Stimulated activated CD8-positive, alpha-beta memory T cell treated with anti-CD3 and anti-CD28 coated beads, Interleukin-7, amount 100 ng/mL, for 1 hour (primary cell): ENCODE measurements around the gene DMD.

Source experiments
- DNase-seq, 2 donors: peaks; one replicate each; pipeline ENCODE4 v3.0.0-alpha.2; 2020; ENCODE audit warnings: low read depth in 2 of 2

Gene DMD

GRCh38 chrX:33041141-33041540 is 170.2 kb downstream of the DMD start:
- no peak for DNase-seq

GRCh38 chrX:33032700-33033099 is 178.6 kb downstream of the DMD start:
- no peak for DNase-seq

- DNase-seq = no peak
These were observed 196.4 kb downstream of the DMD start for GRCh38 chrX:33014949-33015348.

- no peak for DNase-seq
These were observed 197.3 kb downstream of the DMD start for GRCh38 chrX:33014086-33014485.

- DNase-seq = no peak
These were observed 210.2 kb downstream of the DMD start for GRCh38 chrX:33001107-33001506.

GRCh38 chrX:32998776-32999175 is 212.6 kb downstream of the DMD start:
- no peak for DNase-seq

- no peak for DNase-seq
These were observed 215.9 kb downstream of the DMD start for GRCh38 chrX:32995427-32995826.

- no peak for DNase-seq
These were observed 224.2 kb downstream of the DMD start for GRCh38 chrX:32987142-32987541.

- no peak for DNase-seq
These were observed 225.8 kb downstream of the DMD start for GRCh38 chrX:32985544-32985943.

GRCh38 chrX:32966821-32967355 is 244.5 kb downstream of the DMD start:
- no peak for DNase-seq

- DNase-seq = no peak
These were observed 257.2 kb downstream of the DMD start for GRCh38 chrX:32954125-32954524.

GRCh38 chrX:32948130-32948529 is 263.2 kb downstream of the DMD start:
- no peak for DNase-seq

GRCh38 chrX:32937043-32937442 is 274.3 kb downstream of the DMD start:
- DNase-seq = no peak

GRCh38 chrX:32933548-32933947 is 277.8 kb downstream of the DMD start:
- DNase-seq = no peak

GRCh38 chrX:32929040-32929439 is 282.3 kb downstream of the DMD start:
- DNase-seq = no peak

GRCh38 chrX:32896088-32896487 is 315.3 kb downstream of the DMD start:
- no peak for DNase-seq

- DNase-seq = no peak
These were observed 316.7 kb downstream of the DMD start for GRCh38 chrX:32894679-32895078.

GRCh38 chrX:32893751-32894150 is 317.6 kb downstream of the DMD start:
- DNase-seq = no peak

- no peak for DNase-seq
These were observed 333.8 kb downstream of the DMD start for GRCh38 chrX:32877592-32877991.

- DNase-seq = no peak
These were observed 336.5 kb downstream of the DMD start for GRCh38 chrX:32874839-32875238.

- DNase-seq = no peak
These were observed 337.6 kb downstream of the DMD start for GRCh38 chrX:32873786-32874185.

- no peak for DNase-seq
These were observed 339.7 kb downstream of the DMD start for GRCh38 chrX:32871636-32872035.

- no peak for DNase-seq
These were observed 342.8 kb downstream of the DMD start for GRCh38 chrX:32868524-32868895.

- DNase-seq = no peak
These were observed 343.4 kb downstream of the DMD start for GRCh38 chrX:32867781-32868523.
